KMS-11 (cell line): ENCODE data around the gene TOX2.

Experiments used
- H2AFZ ChIP-seq: fragments of 200-600 bp; sonication (generic); 2 replicates; pipeline ENCODE4 v1.6.1; 2016; ENCODE audit warnings: antibody characterized with exemption, mixed run types, low read depth
- H3K27ac ChIP-seq: fragments of 200-600 bp; sonication (generic); 2 replicates; pipeline ENCODE4 v1.6.1; 2016; ENCODE audit warnings: mild to moderate bottlenecking, mixed run types
- H3K27me3 ChIP-seq: fragments of 200-600 bp; sonication (generic); 2 replicates; pipeline ENCODE4 v1.6.1; 2017; ENCODE audit warnings: mild to moderate bottlenecking, low read depth, mixed run types, moderate library complexity; ENCODE audit not compliant: insufficient read depth
- H3K36me3 ChIP-seq: fragments of 200-600 bp; sonication (generic); 2 replicates; pipeline ENCODE4 v1.6.1; 2017; ENCODE audit warnings: mild to moderate bottlenecking, mixed run types; ENCODE audit not compliant: insufficient read depth
- H3K4me1 ChIP-seq: fragments of 200-600 bp; sonication (generic); 2 replicates; pipeline ENCODE4 v1.6.1; 2016; ENCODE audit warnings: mild to moderate bottlenecking, low read depth, mixed run types; ENCODE audit not compliant: poor library complexity, severe bottlenecking
- H3K4me2 ChIP-seq: fragments of 200-600 bp; sonication (generic); 2 replicates; pipeline ENCODE4 v1.7.0; 2016; ENCODE audit warnings: mild to moderate bottlenecking, mixed run types
- H3K4me3 ChIP-seq: fragments of 200-600 bp; sonication (generic); IDR thresholded peaks from 2 replicates; pipeline ENCODE4 v1.6.1; 2017; ENCODE audit warnings: low read depth, low read length, mixed read lengths; ENCODE audit not compliant: insufficient read depth
- H3K79me2 ChIP-seq: fragments of 200-600 bp; sonication (generic); 2 replicates; pipeline ENCODE4 v1.6.1; 2016; ENCODE audit warnings: low read depth, mixed run types; ENCODE audit not compliant: insufficient read depth
- H3K9ac ChIP-seq: fragments of 200-600 bp; sonication (generic); 2 replicates; pipeline ENCODE4 v1.6.1; 2016; ENCODE audit warnings: mild to moderate bottlenecking, mixed run types
- H4K20me1 ChIP-seq: fragments of 200-600 bp; sonication (generic); 2 replicates; pipeline ENCODE4 v1.6.1; 2016; ENCODE audit warnings: mild to moderate bottlenecking, mixed run types; ENCODE audit not compliant: insufficient read depth
- CTCF ChIP-seq: fragments of 200-600 bp; sonication (generic); conservative IDR thresholded peaks from 2 replicates; pipeline ENCODE4 v1.6.1; 2017; ENCODE audit warnings: low read depth, mild to moderate bottlenecking, antibody characterized with exemption, low read length, moderate library complexity, mixed read lengths

The TOX2 gene

GRCh38 chr20:43955750-43956191 is 41.1 kb downstream of the TOX2 start:
- peaks cover 9% of the 10 kb centered on the region; the same call in 1 of the 2 replicates for H3K36me3 ChIP-seq
- no peak overlapping the region for H2AFZ ChIP-seq
- H3K4me2 ChIP-seq, result peak overlapping the region; percentile 96
- peaks cover 82% of the 10 kb centered on the region for H3K79me2 ChIP-seq
- peaks cover 91% of the 10 kb centered on the region for H3K4me1 ChIP-seq
- peak overlapping the region; percentile 98 for H3K27ac ChIP-seq
- H4K20me1 ChIP-seq, result no peaks in the 10 kb centered on the region
- H3K4me3 ChIP-seq, result no peak overlapping the region
- peak overlapping the region; percentile 69 for H3K9ac ChIP-seq
- H3K27me3 ChIP-seq, result no peaks in the 10 kb centered on the region
- no peak for TF ChIP-seq CTCF

DNA sequence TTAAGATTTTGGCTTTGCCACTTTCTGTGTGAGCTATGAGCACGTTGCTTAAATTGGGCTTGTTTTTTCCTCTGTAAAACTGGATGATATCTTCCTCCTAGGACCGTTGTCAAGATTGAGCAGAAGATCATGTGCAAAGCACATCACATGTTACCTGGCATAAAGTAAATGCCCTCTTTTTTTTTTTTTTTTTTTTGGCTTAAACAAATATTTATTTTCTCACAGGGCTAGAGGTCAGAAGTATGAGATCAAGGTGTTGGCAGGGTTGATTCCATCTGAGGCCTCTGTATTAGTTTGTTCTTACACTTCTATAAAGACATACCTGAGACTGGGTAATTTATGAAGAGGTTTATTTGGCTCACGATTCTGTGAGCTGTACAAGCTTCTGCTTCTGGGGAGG is 42.7 kb downstream of the TOX2 start:
- H2AFZ ChIP-seq, result no peak overlapping the region
- H3K79me2 ChIP-seq, result peaks cover 81% of the 10 kb centered on the region
- peak overlapping the region; percentile 96; the same call in 1 of the 2 replicates for H3K4me2 ChIP-seq
- peaks cover 81% of the 10 kb centered on the region for H3K4me1 ChIP-seq
- peak overlapping the region; percentile 98 for H3K27ac ChIP-seq
- H3K36me3 ChIP-seq, result peaks cover 9% of the 10 kb centered on the region; the same call in 1 of the 2 replicates
- H4K20me1 ChIP-seq, result no peaks in the 10 kb centered on the region
- no peak overlapping the region for H3K9ac ChIP-seq
- TF ChIP-seq CTCF, result no peak
- H3K27me3 ChIP-seq, result no peaks in the 10 kb centered on the region
- H3K4me3 ChIP-seq, result no peak overlapping the region

DNA sequence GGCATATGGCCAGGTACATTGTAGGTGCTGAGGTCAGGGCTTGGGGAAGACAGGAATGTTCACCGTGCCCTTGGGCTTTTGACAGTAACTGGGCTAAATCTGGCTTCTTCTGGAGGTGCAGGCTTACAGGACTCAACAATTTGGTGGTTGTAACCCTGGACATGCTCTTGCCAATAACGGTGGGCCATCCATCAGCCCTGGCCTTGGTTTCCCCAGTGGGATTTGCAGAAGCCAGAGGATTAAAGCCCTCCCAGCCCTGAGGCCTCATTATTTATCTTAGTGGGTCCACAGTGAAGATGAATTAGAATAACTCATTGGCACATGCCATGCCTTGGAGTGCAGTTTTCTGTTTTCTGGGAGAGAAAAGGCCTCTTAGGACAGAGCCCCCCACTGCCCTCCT is 44.0 kb downstream of the TOX2 start:
- Histone ChIP-seq H2AFZ (no peak overlapping the region), H3K36me3 (peaks cover 9% of the 10 kb centered on the region; the same call in 1 of the 2 replicates), H3K4me3 (no peak overlapping the region), H3K27ac (no peak overlapping the region; the same call in 1 of the 2 replicates), H3K4me2 (peak overlapping the region; percentile 40; the same call in 1 of the 2 replicates), H4K20me1 (no peaks in the 10 kb centered on the region), H3K9ac (no peak overlapping the region), H3K79me2 (peaks cover 76% of the 10 kb centered on the region), H3K4me1 (peaks cover 80% of the 10 kb centered on the region), H3K27me3 (no peaks in the 10 kb centered on the region)
- no peak for TF ChIP-seq CTCF

DNA sequence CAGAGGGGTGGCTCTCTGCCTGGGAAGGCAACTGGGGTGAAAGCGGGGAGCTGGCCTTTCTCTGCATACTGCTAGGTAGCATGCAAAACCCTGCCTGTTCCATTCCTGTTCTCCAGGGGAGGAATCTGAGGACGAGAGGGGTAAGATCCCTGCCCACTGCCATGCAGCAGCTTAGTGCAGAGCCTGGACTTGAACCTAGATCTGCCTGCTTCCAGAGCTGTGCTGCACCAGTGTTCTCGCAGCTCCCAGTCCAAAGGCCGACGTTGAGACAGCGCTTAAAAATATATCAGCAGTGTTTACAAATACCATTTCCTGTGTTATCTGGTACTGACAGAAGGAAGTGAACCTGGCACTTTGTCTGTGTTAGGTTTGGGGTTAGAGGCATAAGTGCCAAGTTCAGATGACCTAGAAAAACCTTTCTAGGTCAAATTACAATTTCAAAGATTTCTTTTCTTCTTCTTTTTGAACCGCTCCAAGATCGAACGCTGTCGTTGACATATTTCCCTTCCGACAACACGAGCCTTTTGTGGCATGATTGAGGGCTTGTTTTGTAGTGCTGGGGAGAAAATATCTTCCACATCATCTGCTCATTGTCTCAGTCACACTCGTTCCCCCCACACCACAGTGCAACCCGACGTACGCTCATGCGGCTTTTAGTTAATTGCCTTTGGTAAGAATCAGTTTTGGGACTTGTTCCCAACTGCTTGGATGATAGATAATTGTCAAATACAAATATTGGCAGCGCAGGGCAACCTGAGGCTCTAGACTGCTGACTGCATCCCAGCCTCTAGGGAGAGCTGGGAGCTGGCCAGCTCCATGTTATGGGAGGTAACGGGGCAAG is 44.6 kb downstream of the TOX2 start:
- Histone ChIP-seq H3K4me3 (no peak overlapping the region), H3K79me2 (peaks cover 69% of the 10 kb centered on the region), H4K20me1 (no peaks in the 10 kb centered on the region), H3K9ac (no peak overlapping the region), H2AFZ (no peak overlapping the region), H3K4me1 (peaks cover 80% of the 10 kb centered on the region), H3K4me2 (peak overlapping the region; percentile 5; the same call in 1 of the 2 replicates), H3K27me3 (no peaks in the 10 kb centered on the region), H3K36me3 (peaks cover 9% of the 10 kb centered on the region; the same call in 1 of the 2 replicates), H3K27ac (no peak overlapping the region)
- no peak for TF ChIP-seq CTCF
